Measurements from ENCODE around the gene JKAMP.

The JKAMP gene

GRCh38 chr14:59461891-59462290 is 22.4 kb upstream of the JKAMP start:
- Mint-ChIP-seq H3K4me1 (no peaks in the 10 kb centered on the region), H3K4me3 (no peak overlapping the region), H3K27me3 (ENCODE audit: low read depth, poor library complexity) (peaks cover 23% of the 10 kb centered on the region), H3K9me3 (peaks cover 14% of the 10 kb centered on the region), H3K27ac (no peak overlapping the region), H3K36me3 (ENCODE audit: low read depth) (peaks cover 51% of the 10 kb centered on the region)
- DNase-seq, result no peak
- no peak for TF ChIP-seq CTCF (IDR thresholded peaks at IDR 0.05)

- peaks cover 23% of the 10 kb centered on the region for H3K27me3 Mint-ChIP-seq (ENCODE audit: low read depth, poor library complexity)
- no peak for DNase-seq
- H3K4me1 Mint-ChIP-seq, result no peaks in the 10 kb centered on the region
- peak overlapping the region; percentile 86 for H3K4me3 Mint-ChIP-seq
- no peak for TF ChIP-seq CTCF (IDR thresholded peaks at IDR 0.05)
- peak overlapping the region; percentile 57 for H3K27ac Mint-ChIP-seq
- H3K36me3 Mint-ChIP-seq (ENCODE audit: low read depth), result peaks cover 33% of the 10 kb centered on the region
- H3K9me3 Mint-ChIP-seq, result no peaks in the 10 kb centered on the region
These were observed 20.4 kb upstream of the JKAMP start for GRCh38 chr14:59463787-59464485.

- DNase-seq, result peak; percentile 91
- Mint-ChIP-seq H3K27ac (no peak overlapping the region), H3K36me3 (ENCODE audit: low read depth) (peaks cover 29% of the 10 kb centered on the region), H3K27me3 (ENCODE audit: low read depth, poor library complexity) (peaks cover 23% of the 10 kb centered on the region), H3K4me3 (peak overlapping the region; percentile 86), H3K9me3 (no peaks in the 10 kb centered on the region), H3K4me1 (no peaks in the 10 kb centered on the region)
- TF ChIP-seq CTCF (IDR thresholded peaks at IDR 0.05), result no peak
These were observed 19.6 kb upstream of the JKAMP start for GRCh38 chr14:59464486-59465315.

- Mint-ChIP-seq H3K9me3 (no peaks in the 10 kb centered on the region), H3K4me1 (no peaks in the 10 kb centered on the region), H3K27ac (peak within 1 kb of the TSS; percentile 57), H3K4me3 (peak within 1 kb of the TSS; percentile 86), H3K27me3 (ENCODE audit: low read depth, poor library complexity) (peaks cover 23% of the 10 kb centered on the region), H3K36me3 (ENCODE audit: low read depth) (peaks cover 21% of the 10 kb centered on the region)
- no peak for DNase-seq
- TF ChIP-seq CTCF (IDR thresholded peaks at IDR 0.05), result no peak
These were observed 18.8 kb upstream of the JKAMP start, which contains the start of gene GPR135 for GRCh38 chr14:59465316-59466135. Gene GPR135, minus strand, starts transcription at chr14:59465380. Its CDS starts 154 bp downstream, at chr14:59465226.

- peaks cover 31% of the 10 kb centered on the region for H3K36me3 Mint-ChIP-seq (ENCODE audit: low read depth)
- DNase-seq, result no peak
- H3K27ac Mint-ChIP-seq, result no peak overlapping the region
- H3K27me3 Mint-ChIP-seq (ENCODE audit: low read depth, poor library complexity), result no peaks in the 10 kb centered on the region
- no peaks in the 10 kb centered on the region for H3K4me1 Mint-ChIP-seq
- no peak for TF ChIP-seq CTCF (IDR thresholded peaks at IDR 0.05)
- no peak overlapping the region for H3K4me3 Mint-ChIP-seq
- H3K9me3 Mint-ChIP-seq, result no peaks in the 10 kb centered on the region
These were observed 10.1 kb upstream of the JKAMP start for GRCh38 chr14:59474172-59474571.

Data from nephron progenitor cell (in vitro differentiated cells).